Psoas muscle (tissue), 8 donors: Measurements from ENCODE around the gene KIF12. TPM values are rescaled to one million over a fixed set of nuclear protein-coding genes. Genes with fewer than 3 reads are reported as not detected.

ENCODE experiments used
- ATAC-seq, 4 donors: fragments of 200-7000 bp; cut with Tn5 transposase; one replicate each; pipeline ENCODE4 v1.9.1; 2020; ENCODE audit warnings: moderate library complexity in 3 of 4, mild to moderate bottlenecking in 2 of 4
- DNase-seq, 2 donors: peaks; one replicate each; pipeline ENCODE4 v3.0.0-alpha.2; 2020
- H3K27ac ChIP-seq: fragments of 200-600 bp; one replicate; pipeline ENCODE4 v1.8.0; 2022
- H3K27me3 ChIP-seq, 3 donors: fragments of 200-600 bp in 1 of 3; one replicate each; pipeline versions ENCODE4 v1.6.1 to v1.8.0; 2013 to 2022; ENCODE audit warnings: low read length in 2 of 3, mild to moderate bottlenecking in 2 of 3, moderate library complexity in 1 of 3; ENCODE audit not compliant: insufficient read depth in 3 of 3
- H3K36me3 ChIP-seq, 2 donors: fragments of 200-600 bp in 1 of 2; one replicate each; pipeline versions ENCODE4 v1.6.1 to v1.8.0; 2013 to 2022; ENCODE audit warnings: low read depth in 1 of 2, mild to moderate bottlenecking in 1 of 2, moderate library complexity in 1 of 2; ENCODE audit not compliant: insufficient read depth in 1 of 2
- H3K4me1 ChIP-seq: fragments of 200-600 bp; one replicate; pipeline ENCODE4 v1.8.0; 2022
- H3K4me3 ChIP-seq: fragments of 200-600 bp; one replicate; pipeline ENCODE4 v1.8.0; 2022; ENCODE audit warnings: mild to moderate bottlenecking
- H3K9me3 ChIP-seq: fragments of 200-600 bp; one replicate; pipeline ENCODE4 v1.8.0; 2022
- WGBS, 3 donors: extraction: QIAGEN DNeasy Blood & Tissue Kit; methylation state at CpG; one replicate each; pipeline versions ENCODE4 v1.1.6 to v1.1.7; 2013; 5-methylcytosine and 5-hydroxymethylcytosine counted together
- intact Hi-C, 2 donors: fragments of 100-400 bp; cut with DNase I; formaldehyde crosslinking; loops; one replicate each; pipeline versions ENCODE4 v1.11.0 to v1.14.2; 2022
- polyA plus RNA-seq, 3 donors: library from polyadenylated mRNA; stranded (reverse); fragments of 200-250 nt; gene quantifications; one replicate each; pipeline ENCODE4 v1.2.3, GENCODE V29; 2013
- total RNA-seq, 4 donors: library from RNA; stranded (reverse); fragmentation: NEBNext Ultra II Directional in 2 of 4; extraction: Animal tissue kit (Norgen Biotek cat#: 25700) in 2 of 4; gene quantifications; one replicate each; pipeline versions ENCODE4 v1.2.1 to v1.2.4, GENCODE V29; 2021 to 2023
- TF ChIP-seq, protein P1 (sequence below): fragments of 200-600 bp; IDR thresholded peaks from one replicate; pipeline ENCODE4 v1.8.0; 2022; ENCODE audit warnings: antibody characterized with exemption
- donor health status: healthy with polysubstance abuse.
- donor health status: DM: no; HTN: no; CAD: no; lungs with moderate emphysema.
- donor health status: Bipolar disorder and iron deficiency.
- donor health status: healthy.
- donor health status: DM: yes; HTN: yes; CAD: no.
- donor health status: DM: no; HTN: no; CAD: no.
- donor health status: DM: no; HTN: no; CAD: no.
- donor health status: DM: yes; HTN: yes; CAD: no.

Gene KIF12
- total and polyA plus RNA-seq, 7 donors, result 0.03 to 0.13 (median 0.04) TPM; not detected in 4

- Histone ChIP-seq H3K9me3 (no peaks in the 10 kb centered on the region), H3K27ac (peak overlapping the region; percentile 61), H3K36me3 (no peaks in the 10 kb centered on the region), H3K4me3 (no peak overlapping the region), H3K4me1 (peaks cover 27% of the 10 kb centered on the region), H3K27me3 (no peaks in the 10 kb centered on the region)
- intact Hi-C loops, result no loop called here
- ATAC-seq, result peak; percentile 38 to 88 (median 78)
- DNase-seq, result no peak
- TF ChIP-seq, protein P1, sequence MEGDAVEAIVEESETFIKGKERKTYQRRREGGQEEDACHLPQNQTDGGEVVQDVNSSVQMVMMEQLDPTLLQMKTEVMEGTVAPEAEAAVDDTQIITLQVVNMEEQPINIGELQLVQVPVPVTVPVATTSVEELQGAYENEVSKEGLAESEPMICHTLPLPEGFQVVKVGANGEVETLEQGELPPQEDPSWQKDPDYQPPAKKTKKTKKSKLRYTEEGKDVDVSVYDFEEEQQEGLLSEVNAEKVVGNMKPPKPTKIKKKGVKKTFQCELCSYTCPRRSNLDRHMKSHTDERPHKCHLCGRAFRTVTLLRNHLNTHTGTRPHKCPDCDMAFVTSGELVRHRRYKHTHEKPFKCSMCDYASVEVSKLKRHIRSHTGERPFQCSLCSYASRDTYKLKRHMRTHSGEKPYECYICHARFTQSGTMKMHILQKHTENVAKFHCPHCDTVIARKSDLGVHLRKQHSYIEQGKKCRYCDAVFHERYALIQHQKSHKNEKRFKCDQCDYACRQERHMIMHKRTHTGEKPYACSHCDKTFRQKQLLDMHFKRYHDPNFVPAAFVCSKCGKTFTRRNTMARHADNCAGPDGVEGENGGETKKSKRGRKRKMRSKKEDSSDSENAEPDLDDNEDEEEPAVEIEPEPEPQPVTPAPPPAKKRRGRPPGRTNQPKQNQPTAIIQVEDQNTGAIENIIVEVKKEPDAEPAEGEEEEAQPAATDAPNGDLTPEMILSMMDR, result no peak
- WGBS, 3 donors, result 22 to 32% (median 24%) methylated on average over 4 of the region's 4 CpGs
Measured at GRCh38 chr9:114140850-114141249, 41.8 kb upstream of the KIF12 start.

DNA sequence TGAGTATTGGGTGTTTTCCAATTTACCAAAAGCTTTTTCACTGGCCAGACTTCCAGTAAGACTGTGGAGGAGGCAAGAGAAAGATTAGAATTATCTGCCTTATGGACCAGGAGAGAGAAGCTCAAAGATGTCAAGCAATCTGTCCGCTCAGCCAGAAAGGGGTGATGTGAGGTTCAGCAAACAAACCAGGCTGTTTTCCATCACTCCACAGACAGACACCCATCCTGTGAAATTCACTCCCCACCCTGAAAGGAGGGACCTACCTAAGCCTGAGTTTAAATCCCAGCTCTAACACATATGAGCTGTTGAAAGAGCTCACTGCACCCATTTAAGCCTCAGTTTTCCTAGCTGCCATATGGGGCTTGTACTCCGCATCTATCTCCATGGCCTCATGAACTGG, 41.3 kb upstream of the KIF12 start:
- 86 to 96% (median 95%) methylated on average over 2 of the region's 2 CpGs for WGBS, 3 donors
- intact Hi-C loops, result no loop called here
- Histone ChIP-seq H3K27ac (peak overlapping the region; percentile 61), H3K27me3 (no peaks in the 10 kb centered on the region), H3K4me3 (no peak overlapping the region), H3K4me1 (peaks cover 27% of the 10 kb centered on the region), H3K36me3 (no peaks in the 10 kb centered on the region), H3K9me3 (no peaks in the 10 kb centered on the region)
- ATAC-seq, result no peak
- no peak for DNase-seq
- TF ChIP-seq, protein P1, result no peak

- Histone ChIP-seq H3K9me3 (no peaks in the 10 kb centered on the region), H3K27me3 (no peaks in the 10 kb centered on the region), H3K4me3 (no peak overlapping the region), H3K27ac (no peak overlapping the region), H3K4me1 (peaks cover 27% of the 10 kb centered on the region), H3K36me3 (no peaks in the 10 kb centered on the region)
- ATAC-seq, result no peak
- TF ChIP-seq, protein P1, result no peak
- DNase-seq, result no peak
- 70 to 77% (median 71%) methylated on average over 5 of the region's 5 CpGs for WGBS, 3 donors
- intact Hi-C loops, result no loop called here
Measured at GRCh38 chr9:114139071-114139470, 40.0 kb upstream of the KIF12 start.

- Histone ChIP-seq H3K27ac (no peak overlapping the region), H3K4me3 (no peak overlapping the region), H3K9me3 (no peaks in the 10 kb centered on the region), H3K27me3 (no peaks in the 10 kb centered on the region), H3K4me1 (peaks cover 27% of the 10 kb centered on the region), H3K36me3 (no peaks in the 10 kb centered on the region)
- WGBS, 3 donors, result 41 to 83% (median 46%) methylated on average over 8 of the region's 8 CpGs
- intact Hi-C loops, result no loop called here
- DNase-seq, result peak in 1 of 2 donors; percentile 28
- TF ChIP-seq, protein P1, result no peak
- ATAC-seq, result peak in 3 of 4 donors; percentile 38 to 65 (median 48)
Measured at GRCh38 chr9:114138552-114138971, 39.5 kb upstream of the KIF12 start.

- H3K36me3 ChIP-seq, result no peaks in the 10 kb centered on the region
- no peaks in the 10 kb centered on the region for H3K9me3 ChIP-seq
- H3K4me3 ChIP-seq, result no peak overlapping the region
- intact Hi-C loops, result no loop called here
- H3K27ac ChIP-seq, result no peak overlapping the region
- DNase-seq, result no peak
- peaks cover 27% of the 10 kb centered on the region for H3K4me1 ChIP-seq
- TF ChIP-seq, protein P1, result no peak
- no peaks in the 10 kb centered on the region for H3K27me3 ChIP-seq
- no peak for ATAC-seq
- 89 to 93% (median 90%) methylated on average over 6 of the region's 6 CpGs for WGBS, 3 donors
Measured at GRCh38 chr9:114137831-114138230, 38.7 kb upstream of the KIF12 start.
